ENCODE results near the gene VIM.

The VIM gene

GRCh38 chr10:17219024-17219423, 9.0 kb upstream of the VIM start:
- TF ChIP-seq EZH2 (IDR thresholded peaks at IDR 0.05; ENCODE audit: borderline replicate concordance, low read length) (no peak), CTCF (IDR thresholded peaks at IDR 0.05; ENCODE audit: low read length) (no peak)
- Histone ChIP-seq H3K9me2 (ENCODE audit: low read depth, low read length) (no peaks in the 10 kb centered on the region), H2AFZ (ENCODE audit: low read length) (no peak overlapping the region), H3K36me3 (ENCODE audit: insufficient read depth, low read length) (no peaks in the 10 kb centered on the region), H3K4me1 (ENCODE audit: insufficient read depth, low read length, severe bottlenecking) (no peaks in the 10 kb centered on the region), H3K4me2 (ENCODE audit: low read length) (no peak overlapping the region), H3K27me3 (ENCODE audit: insufficient read depth, low read length) (no peaks in the 10 kb centered on the region), H3K4me3 (ENCODE audit: low read depth, low read length, poor library complexity, severe bottlenecking) (no peak overlapping the region), H3K9ac (ENCODE audit: low read length) (no peak overlapping the region), H3K27ac (ENCODE audit: low read depth, low read length, poor library complexity, severe bottlenecking) (no peak overlapping the region), H3K79me2 (ENCODE audit: insufficient read depth, low read length) (no peaks in the 10 kb centered on the region), H4K20me1 (ENCODE audit: insufficient read depth, low read length) (no peaks in the 10 kb centered on the region), H3K9me3 (ENCODE audit: low read length) (no peaks in the 10 kb centered on the region), H3F3A (ENCODE audit: insufficient read depth, low read length) (no peaks in the 10 kb centered on the region)

- no peak overlapping the region for H2AFZ ChIP-seq (ENCODE audit: low read length)
- no peaks in the 10 kb centered on the region for H3K4me1 ChIP-seq (ENCODE audit: insufficient read depth, low read length, severe bottlenecking)
- no peak overlapping the region for H3K4me3 ChIP-seq (ENCODE audit: low read depth, low read length, poor library complexity, severe bottlenecking)
- H3K9me2 ChIP-seq (ENCODE audit: low read depth, low read length), result no peaks in the 10 kb centered on the region
- H3K9ac ChIP-seq (ENCODE audit: low read length), result no peak overlapping the region
- no peaks in the 10 kb centered on the region for H3F3A ChIP-seq (ENCODE audit: insufficient read depth, low read length)
- no peak overlapping the region for H3K4me2 ChIP-seq (ENCODE audit: low read length)
- H3K27me3 ChIP-seq (ENCODE audit: insufficient read depth, low read length), result no peaks in the 10 kb centered on the region
- no peaks in the 10 kb centered on the region for H4K20me1 ChIP-seq (ENCODE audit: insufficient read depth, low read length)
- TF ChIP-seq EZH2 (IDR thresholded peaks at IDR 0.05; ENCODE audit: borderline replicate concordance, low read length) (no peak), CTCF (IDR thresholded peaks at IDR 0.05; ENCODE audit: low read length) (no peak)
- H3K36me3 ChIP-seq (ENCODE audit: insufficient read depth, low read length), result no peaks in the 10 kb centered on the region
- H3K27ac ChIP-seq (ENCODE audit: low read depth, low read length, poor library complexity, severe bottlenecking), result no peak overlapping the region
- no peaks in the 10 kb centered on the region for H3K9me3 ChIP-seq (ENCODE audit: low read length)
- no peaks in the 10 kb centered on the region for H3K79me2 ChIP-seq (ENCODE audit: insufficient read depth, low read length)
Observed at GRCh38 chr10:17220652-17221100, 7.4 kb upstream of the VIM start.

- Histone ChIP-seq H3K4me3 (ENCODE audit: low read depth, low read length, poor library complexity, severe bottlenecking) (no peak overlapping the region), H3K4me1 (ENCODE audit: insufficient read depth, low read length, severe bottlenecking) (no peaks in the 10 kb centered on the region), H3K9ac (ENCODE audit: low read length) (no peak overlapping the region), H3K79me2 (ENCODE audit: insufficient read depth, low read length) (no peaks in the 10 kb centered on the region), H3K9me3 (ENCODE audit: low read length) (no peaks in the 10 kb centered on the region), H3K9me2 (ENCODE audit: low read depth, low read length) (no peaks in the 10 kb centered on the region), H2AFZ (ENCODE audit: low read length) (no peak overlapping the region), H3F3A (ENCODE audit: insufficient read depth, low read length) (no peaks in the 10 kb centered on the region), H3K27ac (ENCODE audit: low read depth, low read length, poor library complexity, severe bottlenecking) (no peak overlapping the region), H3K4me2 (ENCODE audit: low read length) (no peak overlapping the region), H4K20me1 (ENCODE audit: insufficient read depth, low read length) (no peaks in the 10 kb centered on the region), H3K27me3 (ENCODE audit: insufficient read depth, low read length) (no peaks in the 10 kb centered on the region), H3K36me3 (ENCODE audit: insufficient read depth, low read length) (no peaks in the 10 kb centered on the region)
- no peak for TF ChIP-seq CTCF (IDR thresholded peaks at IDR 0.05; ENCODE audit: low read length)
- TF ChIP-seq EZH2 (IDR thresholded peaks at IDR 0.05; ENCODE audit: borderline replicate concordance, low read length), result no peak
Observed at GRCh38 chr10:17222329-17222728, 5.7 kb upstream of the VIM start.
